Endothelial cell of coronary artery (primary cell): ENCODE data around the gene CASR. TPM values are rescaled to one million over a fixed set of nuclear protein-coding genes. Genes with fewer than 3 reads are reported as not detected.

Experiments
- total RNA-seq: library from RNA; depleted of rRNA; stranded (reverse); fragments of >200 nt; gene quantifications from 2 replicates; pipeline ENCODE4 v1.2.3, GENCODE V29; 2014

Gene CASR, protein sequence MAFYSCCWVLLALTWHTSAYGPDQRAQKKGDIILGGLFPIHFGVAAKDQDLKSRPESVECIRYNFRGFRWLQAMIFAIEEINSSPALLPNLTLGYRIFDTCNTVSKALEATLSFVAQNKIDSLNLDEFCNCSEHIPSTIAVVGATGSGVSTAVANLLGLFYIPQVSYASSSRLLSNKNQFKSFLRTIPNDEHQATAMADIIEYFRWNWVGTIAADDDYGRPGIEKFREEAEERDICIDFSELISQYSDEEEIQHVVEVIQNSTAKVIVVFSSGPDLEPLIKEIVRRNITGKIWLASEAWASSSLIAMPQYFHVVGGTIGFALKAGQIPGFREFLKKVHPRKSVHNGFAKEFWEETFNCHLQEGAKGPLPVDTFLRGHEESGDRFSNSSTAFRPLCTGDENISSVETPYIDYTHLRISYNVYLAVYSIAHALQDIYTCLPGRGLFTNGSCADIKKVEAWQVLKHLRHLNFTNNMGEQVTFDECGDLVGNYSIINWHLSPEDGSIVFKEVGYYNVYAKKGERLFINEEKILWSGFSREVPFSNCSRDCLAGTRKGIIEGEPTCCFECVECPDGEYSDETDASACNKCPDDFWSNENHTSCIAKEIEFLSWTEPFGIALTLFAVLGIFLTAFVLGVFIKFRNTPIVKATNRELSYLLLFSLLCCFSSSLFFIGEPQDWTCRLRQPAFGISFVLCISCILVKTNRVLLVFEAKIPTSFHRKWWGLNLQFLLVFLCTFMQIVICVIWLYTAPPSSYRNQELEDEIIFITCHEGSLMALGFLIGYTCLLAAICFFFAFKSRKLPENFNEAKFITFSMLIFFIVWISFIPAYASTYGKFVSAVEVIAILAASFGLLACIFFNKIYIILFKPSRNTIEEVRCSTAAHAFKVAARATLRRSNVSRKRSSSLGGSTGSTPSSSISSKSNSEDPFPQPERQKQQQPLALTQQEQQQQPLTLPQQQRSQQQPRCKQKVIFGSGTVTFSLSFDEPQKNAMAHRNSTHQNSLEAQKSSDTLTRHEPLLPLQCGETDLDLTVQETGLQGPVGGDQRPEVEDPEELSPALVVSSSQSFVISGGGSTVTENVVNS
- not detected in 2 replicates for total RNA-seq

GRCh38 chr3:122183521-122183892, at the start of gene CASR:
TSS of gene CASR (plus strand) at chr3:122183668. CDS start at chr3:122254190, 70,522 bp downstream.

GRCh38 chr3:122324871-122325323, 141.4 kb downstream of the CASR start, which contains the start of gene CSTA:
TSS of gene CSTA (plus strand) at chr3:122325248. CDS start at chr3:122325293, 45 bp downstream.

Other genes starting within 250 kb of the CASR start
- gene ILDR1, start 161.4 kb upstream of the CASR start, total RNA-seq = not detected in 2 replicates
- gene CD86, start 128.3 kb upstream of the CASR start, total RNA-seq = under 0.01 TPM in 1 of 2 replicates, not detected in the other
- 0.66 TPM in 1 of 2 replicates, not detected in the other for gene CSTA, start 141.6 kb downstream of the CASR start, total RNA-seq
- 34.1 and 36.2 TPM in 2 replicates for gene MIX23, start 199.6 kb downstream of the CASR start, total RNA-seq
- 15.0 and 26.7 TPM in 2 replicates for gene FAM162A, start 200.5 kb downstream of the CASR start, total RNA-seq
- 3.2 and 3.9 TPM in 2 replicates for gene WDR5B, start 232.4 kb downstream of the CASR start, total RNA-seq